Measurements from ENCODE around the gene PRSS16.

DNA sequence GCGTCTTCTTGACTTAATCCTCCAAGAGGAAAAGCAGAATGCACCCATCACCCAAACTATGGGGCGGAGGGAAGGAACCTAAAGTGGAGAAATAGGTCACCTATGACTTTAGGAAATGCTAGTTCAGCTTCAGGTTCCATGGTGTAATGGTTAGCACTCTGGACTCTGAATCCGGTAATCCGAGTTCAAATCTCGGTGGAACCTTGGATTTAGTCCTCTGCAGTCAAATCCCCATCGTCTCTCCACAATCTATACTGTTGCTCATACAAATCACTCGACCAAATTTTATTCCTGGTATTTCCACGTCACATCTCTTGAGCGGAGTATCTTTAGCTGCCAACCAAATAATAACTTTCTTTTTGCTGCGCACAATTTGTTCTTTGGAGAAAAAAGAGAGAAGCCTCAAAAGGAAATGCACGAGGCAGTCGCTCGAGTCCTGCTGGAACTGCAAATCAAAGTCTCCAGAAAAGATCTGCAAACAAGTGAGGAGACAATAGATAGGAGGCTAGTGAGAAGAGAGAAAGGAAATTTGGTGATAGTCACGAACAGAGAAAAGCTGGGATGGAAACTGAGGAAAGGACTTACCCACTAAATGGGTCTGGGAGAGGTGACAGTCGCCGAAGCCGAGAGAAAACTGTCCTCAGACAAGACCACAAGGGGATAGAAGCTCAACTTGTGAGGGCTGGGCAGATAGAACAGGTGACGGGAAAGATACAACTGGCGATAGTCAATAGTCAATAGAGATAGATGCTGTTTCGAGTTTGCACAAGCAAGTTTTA, 48.0 kb downstream of the PRSS16 start:
- no peak for TF ChIP-seq POLR2AphosphoS5 (IDR thresholded peaks at IDR 0.05; ENCODE audit: borderline replicate concordance, low read depth, low read length)
- TF ChIP-seq EZH2 (IDR thresholded peaks at IDR 0.05) = no peak
- TF ChIP-seq FOXP2 (optimal IDR thresholded peaks at IDR 0.05; ENCODE audit: control extremely low read depth, extremely low read length, insufficient read depth) = no peak
